K562 (cell line): ENCODE measurements around the gene TMEM88. TPM values are rescaled to one million over a fixed set of nuclear protein-coding genes. Genes with fewer than 3 reads are reported as not detected.

Experiments used
- ATF1 ChIP-seq, 2 experiments: fragments of 450-650 bp in 1 of 2; IDR thresholded peaks; 2 replicates each; pipeline ENCODE4 v1.6.1; 2016; ENCODE audit warnings: missing compliant biosample characterization in 1 of 2, missing genetic modification characterization in 1 of 2
- CCNT2 ChIP-seq: IDR thresholded peaks from 2 replicates; pipeline ENCODE4 v1.6.1; 2011; ENCODE audit warnings: borderline replicate concordance, low read depth, mild to moderate bottlenecking, moderate library complexity, mixed read lengths, low read length; ENCODE audit not compliant: insufficient read length; ENCODE audit errors: extremely low read depth
- CTBP1 ChIP-seq: fragments of 450-650 bp; IDR thresholded peaks from 2 replicates; pipeline ENCODE4 v1.6.1; 2016; ENCODE audit warnings: borderline replicate concordance
- FOXA1 ChIP-seq: fragments of 450-650 bp; IDR thresholded peaks from 2 replicates; pipeline ENCODE4 v1.6.1; 2016; ENCODE audit warnings: mild to moderate bottlenecking, borderline replicate concordance
- HNRNPH1 ChIP-seq: fragments of 200-400 bp; formaldehyde crosslinking; optimal IDR thresholded peaks from 2 replicates; pipeline ENCODE3; 2017; ENCODE audit warnings: low read depth, mild to moderate bottlenecking, low read length, moderate library complexity
- MCM2 ChIP-seq: fragments of 450-650 bp; IDR thresholded peaks from 2 replicates; pipeline ENCODE4 v1.6.1; 2017; ENCODE audit warnings: low read depth, mild to moderate bottlenecking
- PCBP1 ChIP-seq: fragments of 200-400 bp; formaldehyde crosslinking; IDR thresholded peaks from 2 replicates; pipeline ENCODE4 v1.6.1; 2018; ENCODE audit warnings: mild to moderate bottlenecking, low read depth, low read length; ENCODE audit not compliant: poor library complexity, severe bottlenecking
- PRPF4 ChIP-seq: fragments of 200-400 bp; formaldehyde crosslinking; IDR thresholded peaks from one replicate; pipeline ENCODE4 v1.6.1; 2017; ENCODE audit warnings: low read length, low read depth, mild to moderate bottlenecking; ENCODE audit not compliant: insufficient read depth, poor library complexity, severe bottlenecking
- RUNX1 ChIP-seq: sonication (generic); IDR thresholded peaks from 2 replicates; pipeline ENCODE4 v1.6.1; 2016; ENCODE audit warnings: antibody characterized with exemption, low read depth
- SNIP1 ChIP-seq: fragments of 450-650 bp; IDR thresholded peaks from 2 replicates; pipeline ENCODE4 v1.7.1; 2017; ENCODE audit warnings: low read depth, mild to moderate bottlenecking
- SREBF1 ChIP-seq: fragments of 150-350 bp; IDR thresholded peaks from 2 replicates; pipeline ENCODE4 v1.6.1; 2014; ENCODE audit warnings: antibody characterized with exemption, low read depth, low read length, borderline replicate concordance
- TAL1 ChIP-seq: fragments of 450-650 bp; IDR thresholded peaks from 2 replicates; pipeline ENCODE4 v1.6.1; 2016; ENCODE audit warnings: mild to moderate bottlenecking
- polyA plus RNA-seq, 8 experiments: library from polyadenylated mRNA; depleted of rRNA in 4 of 8; stranded (reverse) in 5 of 8; unstranded in 3 of 8; fragments of >200 nt; fragmentation: Nextera tagmentation in 2 of 8; fragmentation: Illumina TruSeq in 1 of 8; extraction: Ambion mirVana in 2 of 8; extraction: Trizol in 1 of 8; gene quantifications; 2 replicates each; pipeline versions ENCODE4 v1.2.1 to v1.2.3, GENCODE V29; 2011 to 2014; ENCODE audit warnings: inconsistent platforms in 1 of 8, missing spikeins in 1 of 8
- total RNA-seq, 7 experiments: library from RNA; depleted of rRNA in 6 of 7; stranded (reverse); fragments of >200 nt in 6 of 7; fragmentation: Illumina TruSeq in 2 of 7; extraction: Trizol in 2 of 7; gene quantifications; 2 replicates each; pipeline versions ENCODE4 v1.2.1 to v1.2.3, GENCODE V29; 2011 to 2021; ENCODE audit warnings: low replicate concordance in 1 of 7
- TF ChIP-seq, protein P1 (sequence below): IDR thresholded peaks from 2 replicates; pipeline ENCODE4 v1.6.1; 2016; ENCODE audit warnings: missing genetic modification characterization, missing compliant biosample characterization
- TF ChIP-seq, protein P2 (sequence below): conservative IDR thresholded peaks from 2 replicates; pipeline ENCODE4 v1.6.1; 2011; ENCODE audit warnings: low read depth, mild to moderate bottlenecking, low read length; ENCODE audit not compliant: control insufficient read depth
- TF ChIP-seq, protein P3 (sequence below): fragments of 450-650 bp; IDR thresholded peaks from 2 replicates; pipeline ENCODE4 v1.6.1; 2018; ENCODE audit not compliant: partially characterized antibody
- TF ChIP-seq, protein P4 (sequence below), 2 experiments: IDR thresholded peaks in 1 of 2; conservative IDR thresholded peaks in 1 of 2; 2 replicates each; pipeline ENCODE4 v1.6.1; 2016; ENCODE audit warnings: low read depth in 2 of 2, mild to moderate bottlenecking in 1 of 2, missing compliant biosample characterization in 1 of 2, missing genetic modification characterization in 1 of 2, moderate library complexity in 1 of 2

Gene TMEM88
- total and polyA plus RNA-seq, 9 of the 15 experiments (the other 6 are each of a cell fraction or from before 2014, with no cell fraction given), result 0.10 to 1.4 (median 0.36) TPM; not detected in 3

DNA sequence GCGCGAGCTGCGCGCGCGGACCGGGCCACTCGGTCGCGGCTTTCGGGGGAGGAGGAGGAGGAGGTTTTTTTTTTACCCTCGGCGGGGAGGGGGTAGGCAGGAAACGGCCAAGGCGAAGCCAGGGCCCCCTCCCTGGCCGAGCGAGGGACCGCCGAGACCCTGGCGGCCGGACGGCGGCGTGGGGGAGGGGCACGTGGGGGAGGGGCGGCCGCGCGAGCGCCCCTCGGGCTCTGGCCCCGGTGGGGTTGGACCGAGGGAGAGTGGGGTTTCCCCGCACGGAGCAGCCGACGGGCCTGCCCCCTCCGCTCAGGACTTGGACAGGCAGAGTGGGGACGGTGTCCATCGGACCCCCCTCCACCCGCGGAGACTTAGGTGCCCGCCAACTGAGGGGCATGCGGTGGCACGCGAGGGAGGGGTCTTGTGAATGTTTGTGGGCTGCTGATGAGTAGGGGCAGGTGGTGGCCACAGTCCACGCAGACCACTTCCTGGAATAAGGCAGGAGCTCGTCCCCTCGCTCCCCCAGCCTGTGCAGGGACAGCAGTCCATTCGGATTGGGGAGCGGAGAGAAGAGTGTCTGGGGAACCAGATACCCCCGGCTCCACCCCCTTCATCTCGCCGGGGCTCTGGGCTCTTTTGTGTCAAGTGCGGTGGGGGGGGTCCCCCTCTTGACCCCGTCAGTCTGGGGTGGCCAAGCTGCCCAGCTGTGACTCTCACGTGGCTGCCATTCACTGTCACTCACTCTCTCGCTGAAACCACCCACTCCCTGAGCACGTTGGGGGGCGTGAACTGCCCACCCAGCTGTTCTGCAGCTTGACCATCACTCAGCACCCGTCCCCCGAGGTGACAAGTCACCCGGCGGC lies 30.7 kb downstream of the TMEM88 start (continued):
- TF ChIP-seq PRPF4 (peak; percentile 96), RUNX1 (no peak), CCNT2 (peak; percentile 50), HNRNPH1 (no peak), SREBF1 (no peak), SNIP1 (no peak), FOXA1 (no peak), MCM2 (no peak), ATF1 (CRISPR knock-in tag; IDR thresholded peaks at IDR 0.05) (no peak), ATF1 (tag; IDR thresholded peaks at IDR 0.05) (peak; percentile 19; the same call in 1 of the 2 replicates), PCBP1 (peak; percentile 28), CTBP1 (0 out of 2 replicates have a peak, but pooled peaks have one; percentile 24), TAL1 (no peak)
- TF ChIP-seq, protein P1, sequence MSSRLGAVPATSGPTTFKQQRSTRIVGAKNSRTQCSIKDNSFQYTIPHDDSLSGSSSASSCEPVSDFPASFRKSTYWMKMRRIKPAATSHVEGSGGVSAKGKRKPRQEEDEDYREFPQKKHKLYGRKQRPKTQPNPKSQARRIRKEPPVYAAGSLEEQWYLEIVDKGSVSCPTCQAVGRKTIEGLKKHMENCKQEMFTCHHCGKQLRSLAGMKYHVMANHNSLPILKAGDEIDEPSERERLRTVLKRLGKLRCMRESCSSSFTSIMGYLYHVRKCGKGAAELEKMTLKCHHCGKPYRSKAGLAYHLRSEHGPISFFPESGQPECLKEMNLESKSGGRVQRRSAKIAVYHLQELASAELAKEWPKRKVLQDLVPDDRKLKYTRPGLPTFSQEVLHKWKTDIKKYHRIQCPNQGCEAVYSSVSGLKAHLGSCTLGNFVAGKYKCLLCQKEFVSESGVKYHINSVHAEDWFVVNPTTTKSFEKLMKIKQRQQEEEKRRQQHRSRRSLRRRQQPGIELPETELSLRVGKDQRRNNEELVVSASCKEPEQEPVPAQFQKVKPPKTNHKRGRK (tag), result no peak
- TF ChIP-seq, protein P2, sequence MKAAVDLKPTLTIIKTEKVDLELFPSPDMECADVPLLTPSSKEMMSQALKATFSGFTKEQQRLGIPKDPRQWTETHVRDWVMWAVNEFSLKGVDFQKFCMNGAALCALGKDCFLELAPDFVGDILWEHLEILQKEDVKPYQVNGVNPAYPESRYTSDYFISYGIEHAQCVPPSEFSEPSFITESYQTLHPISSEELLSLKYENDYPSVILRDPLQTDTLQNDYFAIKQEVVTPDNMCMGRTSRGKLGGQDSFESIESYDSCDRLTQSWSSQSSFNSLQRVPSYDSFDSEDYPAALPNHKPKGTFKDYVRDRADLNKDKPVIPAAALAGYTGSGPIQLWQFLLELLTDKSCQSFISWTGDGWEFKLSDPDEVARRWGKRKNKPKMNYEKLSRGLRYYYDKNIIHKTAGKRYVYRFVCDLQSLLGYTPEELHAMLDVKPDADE, result no peak
- TF ChIP-seq, protein P3, sequence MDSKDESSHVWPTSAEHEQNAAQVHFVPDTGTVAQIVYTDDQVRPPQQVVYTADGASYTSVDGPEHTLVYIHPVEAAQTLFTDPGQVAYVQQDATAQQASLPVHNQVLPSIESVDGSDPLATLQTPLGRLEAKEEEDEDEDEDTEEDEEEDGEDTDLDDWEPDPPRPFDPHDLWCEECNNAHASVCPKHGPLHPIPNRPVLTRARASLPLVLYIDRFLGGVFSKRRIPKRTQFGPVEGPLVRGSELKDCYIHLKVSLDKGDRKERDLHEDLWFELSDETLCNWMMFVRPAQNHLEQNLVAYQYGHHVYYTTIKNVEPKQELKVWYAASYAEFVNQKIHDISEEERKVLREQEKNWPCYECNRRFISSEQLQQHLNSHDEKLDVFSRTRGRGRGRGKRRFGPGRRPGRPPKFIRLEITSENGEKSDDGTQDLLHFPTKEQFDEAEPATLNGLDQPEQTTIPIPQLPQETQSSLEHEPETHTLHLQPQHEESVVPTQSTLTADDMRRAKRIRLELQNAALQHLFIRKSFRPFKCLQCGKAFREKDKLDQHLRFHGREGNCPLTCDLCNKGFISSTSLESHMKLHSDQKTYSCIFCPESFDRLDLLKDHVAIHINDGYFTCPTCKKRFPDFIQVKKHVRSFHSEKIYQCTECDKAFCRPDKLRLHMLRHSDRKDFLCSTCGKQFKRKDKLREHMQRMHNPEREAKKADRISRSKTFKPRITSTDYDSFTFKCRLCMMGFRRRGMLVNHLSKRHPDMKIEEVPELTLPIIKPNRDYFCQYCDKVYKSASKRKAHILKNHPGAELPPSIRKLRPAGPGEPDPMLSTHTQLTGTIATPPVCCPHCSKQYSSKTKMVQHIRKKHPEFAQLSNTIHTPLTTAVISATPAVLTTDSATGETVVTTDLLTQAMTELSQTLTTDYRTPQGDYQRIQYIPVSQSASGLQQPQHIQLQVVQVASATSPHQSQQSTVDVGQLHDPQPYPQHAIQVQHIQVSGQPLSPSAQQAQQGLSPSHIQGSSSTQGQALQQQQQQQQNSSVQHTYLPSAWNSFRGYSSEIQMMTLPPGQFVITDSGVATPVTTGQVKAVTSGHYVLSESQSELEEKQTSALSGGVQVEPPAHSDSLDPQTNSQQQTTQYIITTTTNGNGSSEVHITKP, result peak; percentile 91
- TF ChIP-seq, protein P4, sequence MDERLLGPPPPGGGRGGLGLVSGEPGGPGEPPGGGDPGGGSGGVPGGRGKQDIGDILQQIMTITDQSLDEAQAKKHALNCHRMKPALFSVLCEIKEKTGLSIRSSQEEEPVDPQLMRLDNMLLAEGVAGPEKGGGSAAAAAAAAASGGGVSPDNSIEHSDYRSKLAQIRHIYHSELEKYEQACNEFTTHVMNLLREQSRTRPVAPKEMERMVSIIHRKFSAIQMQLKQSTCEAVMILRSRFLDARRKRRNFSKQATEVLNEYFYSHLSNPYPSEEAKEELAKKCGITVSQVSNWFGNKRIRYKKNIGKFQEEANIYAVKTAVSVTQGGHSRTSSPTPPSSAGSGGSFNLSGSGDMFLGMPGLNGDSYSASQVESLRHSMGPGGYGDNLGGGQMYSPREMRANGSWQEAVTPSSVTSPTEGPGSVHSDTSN (CRISPR knock-in tag; IDR thresholded peaks at IDR 0.05; ENCODE audit: low read depth), result peak; percentile 31; the same call in 1 of the 2 replicates
- TF ChIP-seq, protein P4 (tag; conservative IDR thresholded peaks at IDR 0.05; ENCODE audit: low read depth), result peak; percentile 75
